Skeletal muscle satellite cell (primary cell): ENCODE results near the gene EDA.
"Not testable (repeated sequence)": the region's sequence is repeated elsewhere in the genome, so short reads cannot be mapped to it uniquely, and the experiment has no call there.

Experiments
- H3K27me3 ChIP-seq: 2 replicates; pipeline ENCODE4 v1.7.0; 2013; ENCODE audit warnings: low read length; ENCODE audit not compliant: control insufficient read depth, insufficient read depth
- H3K36me3 ChIP-seq: 2 replicates; pipeline ENCODE4 v1.7.0; 2013; ENCODE audit warnings: mild to moderate bottlenecking, control low read depth, low read length; ENCODE audit not compliant: insufficient read depth
- H3K4me1 ChIP-seq: 2 replicates; pipeline ENCODE4 v1.7.0; 2013; ENCODE audit warnings: low read length; ENCODE audit not compliant: control insufficient read depth, insufficient read depth
- H3K4me2 ChIP-seq: 2 replicates; pipeline ENCODE4 v1.7.0; 2013; ENCODE audit warnings: mild to moderate bottlenecking, low read length
- H3K4me3 ChIP-seq: 2 replicates; pipeline ENCODE4 v1.7.0; 2013; ENCODE audit warnings: low read length
- H3K9ac ChIP-seq: 2 replicates; pipeline ENCODE4 v1.7.0; 2013; ENCODE audit warnings: mild to moderate bottlenecking, low read depth, low read length, moderate library complexity
- H3K9me3 ChIP-seq: replicated peaks from 2 replicates; pipeline ENCODE4 v1.7.0; 2013; ENCODE audit warnings: mild to moderate bottlenecking, control low read depth, low read length

Gene EDA

DNA sequence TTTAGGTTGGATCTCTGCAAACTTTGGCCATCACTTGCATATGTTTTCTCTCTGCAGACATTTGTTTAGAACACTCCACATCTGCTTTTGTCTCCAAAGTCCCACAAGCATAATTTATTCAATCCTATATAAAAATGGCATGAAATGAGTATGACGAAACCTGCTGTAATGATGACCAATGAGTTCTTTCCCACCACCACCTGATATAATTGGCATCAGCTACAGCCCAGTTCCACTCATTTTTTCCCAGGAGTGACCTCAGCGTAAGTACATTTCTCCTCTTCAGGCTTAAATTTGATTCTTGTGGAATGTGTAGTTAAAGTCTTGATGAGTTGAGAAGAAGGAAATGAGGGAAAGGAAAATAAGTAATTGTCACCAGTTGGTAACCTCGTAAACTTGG is 228.7 kb downstream of the EDA start:
- no peaks in the 10 kb centered on the region for H3K9me3 ChIP-seq
- no peaks in the 10 kb centered on the region for H3K36me3 ChIP-seq
- H3K4me2 ChIP-seq = no peak overlapping the region
- no peaks in the 10 kb centered on the region for H3K4me1 ChIP-seq
- no peaks in the 10 kb centered on the region for H3K27me3 ChIP-seq
- no peak overlapping the region for H3K9ac ChIP-seq
- no peak overlapping the region for H3K4me3 ChIP-seq

- not testable (repeated sequence) for H3K4me2 ChIP-seq, H3K4me1 ChIP-seq, H3K36me3 ChIP-seq, H3K27me3 ChIP-seq, H3K4me3 ChIP-seq, H3K9me3 ChIP-seq, H3K9ac ChIP-seq
These were observed 244.1 kb downstream of the EDA start for GRCh38 chrX:69859999-69860398.

GRCh38 chrX:69876221-69876620 is 260.3 kb downstream of the EDA start:
- Histone ChIP-seq H3K4me1 (no peaks in the 10 kb centered on the region), H3K36me3 (no peaks in the 10 kb centered on the region), H3K4me3 (no peak overlapping the region), H3K9me3 (no peaks in the 10 kb centered on the region), H3K9ac (no peak overlapping the region), H3K4me2 (no peak overlapping the region), H3K27me3 (no peaks in the 10 kb centered on the region)

- Histone ChIP-seq H3K36me3 (no peaks in the 10 kb centered on the region), H3K4me1 (no peaks in the 10 kb centered on the region), H3K4me2 (no peak overlapping the region), H3K4me3 (no peak overlapping the region), H3K9ac (no peak overlapping the region), H3K9me3 (no peaks in the 10 kb centered on the region), H3K27me3 (no peaks in the 10 kb centered on the region)
These were observed 268.3 kb downstream of the EDA start for GRCh38 chrX:69884210-69884609.

- Histone ChIP-seq H3K9me3 (no peaks in the 10 kb centered on the region), H3K36me3 (no peaks in the 10 kb centered on the region), H3K9ac (no peak overlapping the region), H3K4me3 (no peak overlapping the region), H3K4me1 (no peaks in the 10 kb centered on the region), H3K27me3 (peaks cover 3% of the 10 kb centered on the region), H3K4me2 (no peak overlapping the region)
These were observed 280.1 kb downstream of the EDA start for GRCh38 chrX:69896046-69896445.

GRCh38 chrX:69900491-69900890 is 284.6 kb downstream of the EDA start:
- H3K27me3 ChIP-seq = peaks cover 3% of the 10 kb centered on the region
- no peaks in the 10 kb centered on the region for H3K36me3 ChIP-seq
- H3K4me1 ChIP-seq = no peaks in the 10 kb centered on the region
- H3K9me3 ChIP-seq = no peaks in the 10 kb centered on the region
- no peak overlapping the region for H3K9ac ChIP-seq
- no peak overlapping the region for H3K4me2 ChIP-seq
- H3K4me3 ChIP-seq = no peak overlapping the region

- no peak overlapping the region for H3K4me2 ChIP-seq
- H3K27me3 ChIP-seq = no peaks in the 10 kb centered on the region
- H3K4me1 ChIP-seq = no peaks in the 10 kb centered on the region
These were observed 290.5 kb downstream of the EDA start for GRCh38 chrX:69906447-69906846.

DNA sequence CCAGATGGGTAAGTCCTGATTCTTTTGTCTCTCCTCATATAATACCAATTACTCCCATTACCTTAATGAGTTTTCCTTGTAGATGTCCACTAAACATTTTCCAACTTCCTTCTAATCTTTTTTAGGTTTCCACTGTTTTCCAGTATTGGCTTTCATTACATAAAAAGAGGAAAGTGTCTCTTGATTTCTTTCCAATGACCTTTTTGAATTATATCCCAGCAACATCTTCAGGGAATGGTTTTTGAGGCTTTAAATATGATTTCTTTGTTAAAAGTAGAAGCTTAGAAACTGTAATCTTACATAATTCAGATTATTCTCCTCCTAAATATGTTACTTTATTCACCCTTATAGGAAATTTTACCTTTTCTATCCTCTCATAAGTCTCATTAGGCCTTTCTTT is 298.9 kb downstream of the EDA start:
- no peaks in the 10 kb centered on the region for H3K9me3 ChIP-seq
- H3K27me3 ChIP-seq = no peaks in the 10 kb centered on the region
- H3K4me1 ChIP-seq = no peaks in the 10 kb centered on the region
- no peak overlapping the region for H3K4me3 ChIP-seq
- no peak overlapping the region for H3K9ac ChIP-seq
- H3K4me2 ChIP-seq = no peak overlapping the region
- H3K36me3 ChIP-seq = no peaks in the 10 kb centered on the region

More at GRCh38 chrX:69906447-69906846, 290.5 kb downstream of the EDA start:
- Histone ChIP-seq H3K36me3 (no peaks in the 10 kb centered on the region), H3K4me3 (no peak overlapping the region), H3K9ac (no peak overlapping the region), H3K9me3 (no peaks in the 10 kb centered on the region)

GRCh38 chrX:69919749-69920148 is 303.8 kb downstream of the EDA start:
- Histone ChIP-seq H3K36me3 (no peaks in the 10 kb centered on the region), H3K9ac (no peak overlapping the region), H3K4me2 (no peak overlapping the region), H3K4me1 (no peaks in the 10 kb centered on the region), H3K4me3 (no peak overlapping the region), H3K9me3 (no peaks in the 10 kb centered on the region), H3K27me3 (no peaks in the 10 kb centered on the region)

DNA sequence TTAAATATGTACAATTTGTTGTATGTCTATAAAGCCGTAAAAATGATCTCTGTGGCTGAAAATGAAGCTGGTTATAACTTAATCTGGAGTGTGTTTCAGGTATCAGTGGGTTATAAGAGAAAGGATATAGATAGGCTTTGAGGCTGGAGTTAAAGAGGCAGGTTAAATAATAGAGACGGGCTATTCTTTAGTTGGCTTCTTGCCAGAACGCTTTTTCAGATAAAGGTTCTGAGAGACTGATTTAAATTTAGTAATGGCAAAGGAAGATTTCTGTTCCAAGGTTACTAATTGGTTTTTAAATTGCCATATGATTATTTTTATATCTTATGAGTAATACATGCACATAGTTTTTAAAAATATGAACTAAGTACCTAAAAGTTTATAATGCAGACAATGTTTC is 316.4 kb downstream of the EDA start:
- Histone ChIP-seq H3K4me2 (no peak overlapping the region), H3K4me1 (no peaks in the 10 kb centered on the region), H3K9me3 (no peaks in the 10 kb centered on the region), H3K36me3 (no peaks in the 10 kb centered on the region), H3K4me3 (no peak overlapping the region), H3K9ac (no peak overlapping the region), H3K27me3 (peaks cover 4% of the 10 kb centered on the region)

DNA sequence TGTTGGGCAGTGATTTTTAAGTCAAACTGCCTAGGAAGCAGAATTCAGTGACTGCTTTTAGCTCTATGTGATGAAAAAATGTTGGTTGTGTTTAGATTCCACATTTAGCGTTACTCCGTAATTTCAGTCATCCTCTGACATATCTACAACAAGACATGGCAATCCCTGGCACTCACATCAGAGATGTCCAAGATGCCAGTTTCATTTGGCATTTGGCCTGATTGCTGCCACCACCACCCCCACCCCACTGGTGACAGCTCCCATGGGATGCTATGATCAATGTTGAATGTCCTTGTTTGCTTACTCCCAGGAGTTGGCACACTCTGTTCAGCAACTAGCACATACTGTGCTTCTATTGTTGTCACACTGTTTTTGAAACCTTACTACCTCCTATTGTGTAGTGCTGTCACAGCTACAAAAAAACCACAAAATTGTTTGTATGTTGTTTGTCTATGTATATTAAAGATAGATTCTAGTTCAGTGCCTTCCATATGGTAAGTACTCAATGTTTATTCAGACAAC is 332.4 kb downstream of the EDA start:
- Histone ChIP-seq H3K4me2 (no peak overlapping the region), H3K9ac (no peak overlapping the region), H3K36me3 (no peaks in the 10 kb centered on the region), H3K4me1 (no peaks in the 10 kb centered on the region), H3K9me3 (no peaks in the 10 kb centered on the region), H3K4me3 (no peak overlapping the region), H3K27me3 (no peaks in the 10 kb centered on the region)

- no peaks in the 10 kb centered on the region for H3K9me3 ChIP-seq
- H3K36me3 ChIP-seq = no peaks in the 10 kb centered on the region
- no peaks in the 10 kb centered on the region for H3K27me3 ChIP-seq
- no peak overlapping the region for H3K9ac ChIP-seq
- H3K4me3 ChIP-seq = no peak overlapping the region
- no peaks in the 10 kb centered on the region for H3K4me1 ChIP-seq
- no peak overlapping the region for H3K4me2 ChIP-seq
These were observed 335.8 kb downstream of the EDA start for GRCh38 chrX:69951753-69952152.
